ENCODE data around the gene VAT1L.

Gene VAT1L

GRCh38 chr16:77948835-77949234 is 160.5 kb downstream of the VAT1L start:
- H3K4me3 ChIP-seq (ENCODE audit: low read depth, low read length), result no peak overlapping the region
- TF ChIP-seq CTCF (IDR thresholded peaks at IDR 0.05; ENCODE audit: low read depth, low read length), result no peak

GRCh38 chr16:77949445-77949844 is 161.1 kb downstream of the VAT1L start:
- TF ChIP-seq CTCF (IDR thresholded peaks at IDR 0.05; ENCODE audit: low read depth, low read length), result no peak
- no peak overlapping the region for H3K4me3 ChIP-seq (ENCODE audit: low read depth, low read length)

- no peak for TF ChIP-seq CTCF (IDR thresholded peaks at IDR 0.05; ENCODE audit: low read depth, low read length)
Observed at GRCh38 chr16:77951788-77952187, 163.4 kb downstream of the VAT1L start.

GRCh38 chr16:77955127-77955526 is 166.8 kb downstream of the VAT1L start:
- no peak overlapping the region for H3K4me3 ChIP-seq (ENCODE audit: low read depth, low read length)
- no peak for TF ChIP-seq CTCF (IDR thresholded peaks at IDR 0.05; ENCODE audit: low read depth, low read length)

More at GRCh38 chr16:77951788-77952187, 163.4 kb downstream of the VAT1L start:
- H3K4me3 ChIP-seq (ENCODE audit: low read depth, low read length), result no peak overlapping the region

- TF ChIP-seq CTCF (IDR thresholded peaks at IDR 0.05; ENCODE audit: low read depth, low read length), result no peak
- no peak overlapping the region for H3K4me3 ChIP-seq (ENCODE audit: low read depth, low read length)
Observed at GRCh38 chr16:77956231-77956630, 167.9 kb downstream of the VAT1L start.

GRCh38 chr16:77960766-77961165 is 172.4 kb downstream of the VAT1L start:
- TF ChIP-seq CTCF (IDR thresholded peaks at IDR 0.05; ENCODE audit: low read depth, low read length), result no peak
- no peak overlapping the region for H3K4me3 ChIP-seq (ENCODE audit: low read depth, low read length)

- H3K4me3 ChIP-seq (ENCODE audit: low read depth, low read length), result no peak overlapping the region
- TF ChIP-seq CTCF (IDR thresholded peaks at IDR 0.05; ENCODE audit: low read depth, low read length), result no peak
Observed at GRCh38 chr16:77961814-77962213, 173.4 kb downstream of the VAT1L start.

Data from WI38 (cell line).